ENCODE data around the gene PHC2. TPM values are rescaled to one million over a fixed set of nuclear protein-coding genes. Genes with fewer than 3 reads are reported as not detected.

The PHC2 gene
- polyA plus RNA-seq, 1 donor (not counting 4 experiments of a cell fraction or from before 2014, with no cell fraction given): 51.7 TPM

DNA sequence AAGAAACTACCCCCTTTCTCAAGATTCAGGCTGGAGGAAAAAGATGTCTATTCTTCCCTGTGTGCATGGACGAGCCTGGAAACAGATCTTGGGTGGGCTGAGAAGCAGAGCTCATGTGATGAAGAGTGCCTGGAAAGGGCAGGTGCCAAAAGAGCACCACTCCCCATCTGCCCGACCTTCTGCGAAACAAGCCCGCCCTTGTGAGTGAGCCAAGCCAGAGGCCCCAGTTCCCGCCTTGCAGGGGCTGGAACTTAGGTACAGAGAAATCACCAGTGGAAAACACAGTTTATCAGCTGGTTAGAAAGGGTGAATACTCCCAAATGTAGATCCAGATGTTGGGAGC lies 83.3 kb downstream of the PHC2 start:
- FAIRE-seq: peak; percentile 66

DNA sequence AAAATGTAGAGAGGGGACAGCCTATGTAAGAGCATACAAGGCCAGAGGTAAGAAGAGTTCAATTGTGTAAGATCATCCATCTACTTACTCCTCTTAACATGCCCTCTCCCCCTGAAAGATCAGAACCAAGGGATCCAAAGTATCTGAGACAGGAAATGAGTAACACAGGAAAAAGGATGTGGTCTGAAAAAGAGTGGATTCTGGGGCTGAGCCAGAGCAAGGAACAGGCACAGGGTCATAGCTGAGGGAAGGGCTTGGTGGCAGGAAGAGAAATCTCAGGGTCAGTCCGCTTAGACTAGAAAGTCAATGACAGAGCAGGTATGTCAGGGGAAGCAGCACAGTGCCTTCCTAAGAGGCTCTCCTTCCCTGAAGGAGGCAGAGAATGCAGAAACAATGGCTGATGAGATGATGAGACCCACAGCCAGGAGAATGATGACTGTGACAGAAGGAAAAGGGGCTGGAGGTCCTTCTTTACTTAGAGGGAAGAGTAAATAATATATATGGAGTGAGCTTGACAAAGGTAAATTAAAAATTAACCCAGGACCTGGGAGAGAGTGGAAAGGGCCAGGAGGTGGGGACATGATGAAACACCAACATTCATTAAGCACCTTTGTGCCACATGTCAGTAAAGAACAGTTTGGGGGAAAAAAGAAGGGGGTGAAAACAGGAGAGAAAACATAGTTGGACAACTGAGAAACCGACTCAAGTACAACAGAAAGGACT lies 83.8 kb downstream of the PHC2 start:
- Histone ChIP-seq H3K9me1 (ENCODE audit: control insufficient read depth, extremely low read depth, insufficient read depth, low read length) (no peaks in the 10 kb centered on the region), H2AFZ (ENCODE audit: control insufficient read depth, low read length) (no peak overlapping the region), H3K4me1 (ENCODE audit: control insufficient read depth, extremely low read depth, insufficient read depth, low read length) (peaks cover 58% of the 10 kb centered on the region), H3K9me3 (ENCODE audit: control insufficient read depth, low read depth, low read length) (no peaks in the 10 kb centered on the region), H3K27ac (ENCODE audit: control insufficient read depth, insufficient read depth, low read length) (peak overlapping the region; percentile 69), H3K4me3 (ENCODE audit: control insufficient read depth in 2 of 3, extremely low read depth in 1 of 3, insufficient read depth in 2 of 3, low read depth in 1 of 3, low read length in 3 of 3) (peak overlapping the region; percentile 69 to 82 (median 79)), H3K9ac (ENCODE audit: control insufficient read depth, extremely low read depth, insufficient read depth, low read length) (peak overlapping the region; percentile 69), H3K4me2 (ENCODE audit: control insufficient read depth, extremely low read depth, insufficient read depth, low read depth, low read length) (peak overlapping the region; percentile 90), H3K36me3 (ENCODE audit: control insufficient read depth in 2 of 2, extremely low read depth in 1 of 2, insufficient read depth in 2 of 2, low read length in 2 of 2) (peaks cover 11 to 27% of the 10 kb centered on the region in 2 experiments), H4K20me1 (ENCODE audit: control insufficient read depth, extremely low read depth, insufficient read depth, low read length) (peaks cover 13% of the 10 kb centered on the region), H3K27me3 (ENCODE audit: control insufficient read depth, extremely low read depth, insufficient read depth, low read length) (no peaks in the 10 kb centered on the region), H3K79me2 (ENCODE audit: control insufficient read depth, insufficient read depth, low read length) (peaks cover 75% of the 10 kb centered on the region)
- DNase-seq (ENCODE audit: low read depth, low spot score) (peak; percentile 75), FAIRE-seq (peak; percentile 95)
- TF ChIP-seq, protein P1, sequence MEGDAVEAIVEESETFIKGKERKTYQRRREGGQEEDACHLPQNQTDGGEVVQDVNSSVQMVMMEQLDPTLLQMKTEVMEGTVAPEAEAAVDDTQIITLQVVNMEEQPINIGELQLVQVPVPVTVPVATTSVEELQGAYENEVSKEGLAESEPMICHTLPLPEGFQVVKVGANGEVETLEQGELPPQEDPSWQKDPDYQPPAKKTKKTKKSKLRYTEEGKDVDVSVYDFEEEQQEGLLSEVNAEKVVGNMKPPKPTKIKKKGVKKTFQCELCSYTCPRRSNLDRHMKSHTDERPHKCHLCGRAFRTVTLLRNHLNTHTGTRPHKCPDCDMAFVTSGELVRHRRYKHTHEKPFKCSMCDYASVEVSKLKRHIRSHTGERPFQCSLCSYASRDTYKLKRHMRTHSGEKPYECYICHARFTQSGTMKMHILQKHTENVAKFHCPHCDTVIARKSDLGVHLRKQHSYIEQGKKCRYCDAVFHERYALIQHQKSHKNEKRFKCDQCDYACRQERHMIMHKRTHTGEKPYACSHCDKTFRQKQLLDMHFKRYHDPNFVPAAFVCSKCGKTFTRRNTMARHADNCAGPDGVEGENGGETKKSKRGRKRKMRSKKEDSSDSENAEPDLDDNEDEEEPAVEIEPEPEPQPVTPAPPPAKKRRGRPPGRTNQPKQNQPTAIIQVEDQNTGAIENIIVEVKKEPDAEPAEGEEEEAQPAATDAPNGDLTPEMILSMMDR (optimal IDR thresholded peaks at IDR 0.05 in 1 of 3, IDR thresholded peaks at IDR 0.05 in 1 of 3, conservative IDR thresholded peaks at IDR 0.05 in 1 of 3; ENCODE audit: extremely low read depth in 1 of 3, insufficient read depth in 2 of 3, low read length in 3 of 3): no peak
- TF ChIP-seq EZH2 (IDR thresholded peaks at IDR 0.05; ENCODE audit: low read length): no peak
- dilution Hi-C loops (cut with MboI; ENCODE audit: extremely low pct_ligation_motif_present, low sequenced_read_pairs): no loop called here

More for the DNA sequence above, 83.3 kb downstream of the PHC2 start:
- H3K27ac ChIP-seq (ENCODE audit: control insufficient read depth, insufficient read depth, low read length): peak overlapping the region; percentile 69
- peaks cover 53% of the 10 kb centered on the region for H3K4me1 ChIP-seq (ENCODE audit: control insufficient read depth, extremely low read depth, insufficient read depth, low read length)
- H3K4me2 ChIP-seq (ENCODE audit: control insufficient read depth, extremely low read depth, insufficient read depth, low read depth, low read length): peak overlapping the region; percentile 90
- no peak for DNase-seq (ENCODE audit: low read depth, low spot score)
- peaks cover 7% of the 10 kb centered on the region for H4K20me1 ChIP-seq (ENCODE audit: control insufficient read depth, extremely low read depth, insufficient read depth, low read length)
- peak overlapping the region; percentile 69 for H3K9ac ChIP-seq (ENCODE audit: control insufficient read depth, extremely low read depth, insufficient read depth, low read length)
- peaks cover 70% of the 10 kb centered on the region for H3K79me2 ChIP-seq (ENCODE audit: control insufficient read depth, insufficient read depth, low read length)
- no peaks in the 10 kb centered on the region for H3K9me1 ChIP-seq (ENCODE audit: control insufficient read depth, extremely low read depth, insufficient read depth, low read length)
- H3K36me3 ChIP-seq (ENCODE audit: control insufficient read depth in 2 of 2, extremely low read depth in 1 of 2, insufficient read depth in 2 of 2, low read length in 2 of 2): peaks cover 11 to 27% of the 10 kb centered on the region in 2 experiments
- peak overlapping the region; percentile 69 to 82 (median 79) for H3K4me3 ChIP-seq (ENCODE audit: control insufficient read depth in 2 of 3, extremely low read depth in 1 of 3, insufficient read depth in 2 of 3, low read depth in 1 of 3, low read length in 3 of 3)
- H3K27me3 ChIP-seq (ENCODE audit: control insufficient read depth, extremely low read depth, insufficient read depth, low read length): no peaks in the 10 kb centered on the region
- no peaks in the 10 kb centered on the region for H3K9me3 ChIP-seq (ENCODE audit: control insufficient read depth, low read depth, low read length)
- TF ChIP-seq EZH2 (IDR thresholded peaks at IDR 0.05; ENCODE audit: low read length): no peak
- TF ChIP-seq, protein P1 (optimal IDR thresholded peaks at IDR 0.05 in 1 of 3, IDR thresholded peaks at IDR 0.05 in 1 of 3, conservative IDR thresholded peaks at IDR 0.05 in 1 of 3; ENCODE audit: extremely low read depth in 1 of 3, insufficient read depth in 2 of 3, low read length in 3 of 3): no peak
- no peak overlapping the region for H2AFZ ChIP-seq (ENCODE audit: control insufficient read depth, low read length)
- dilution Hi-C loops (cut with MboI; ENCODE audit: extremely low pct_ligation_motif_present, low sequenced_read_pairs): no loop called here
